Urothelium cell line (cell line): ENCODE measurements around the gene SERINC3.

Experiments used
- DNase-seq: peaks from one replicate; pipeline ENCODE4 v3.0.0; 2011; ENCODE audit warnings: low spot score, mixed read lengths
- FAIRE-seq: peaks from 2 replicates; lab custom pipeline; 2011; peaks lifted over from hg19 to GRCh38; lab: Jason Lieb, UNC

SERINC3 gene

DNA sequence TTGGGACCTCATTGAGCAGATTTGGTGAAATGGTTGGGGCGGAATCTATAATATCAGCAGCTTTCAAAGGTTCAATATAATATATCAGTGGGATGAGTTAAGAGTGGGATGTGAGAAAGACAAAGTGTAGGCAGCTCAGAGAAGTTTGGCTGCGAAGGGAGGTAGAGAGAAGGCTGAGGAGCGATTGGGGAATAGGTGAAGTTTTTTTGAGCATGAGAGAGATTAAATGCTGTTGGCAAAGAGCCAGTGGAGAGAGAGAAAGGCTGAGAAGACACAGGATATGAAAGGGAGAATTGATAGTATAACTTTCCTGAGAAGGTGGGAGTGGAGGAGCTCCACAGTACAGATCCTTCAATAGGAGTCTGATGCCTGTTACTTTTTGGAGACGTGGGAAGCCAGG, 12.1 kb upstream of the SERINC3 start:
- FAIRE-seq: no peak
- no peak for DNase-seq

DNA sequence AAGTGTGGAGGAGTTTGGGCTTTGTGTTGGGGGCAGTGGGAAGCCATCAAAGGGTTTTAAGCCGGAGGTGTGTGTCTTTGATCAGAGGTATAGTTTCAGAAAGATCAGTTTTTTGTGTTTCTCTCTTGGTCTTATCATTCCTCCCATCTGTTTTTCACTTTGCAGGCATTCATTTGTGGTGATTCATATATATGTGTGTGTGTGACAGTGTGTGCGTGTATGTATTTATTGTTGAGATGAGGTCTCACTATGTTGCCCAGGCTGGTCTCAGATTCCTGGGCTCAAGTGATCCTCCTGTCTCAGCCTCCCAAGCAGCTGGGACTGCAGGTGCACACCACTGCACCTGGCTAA, 11.1 kb upstream of the SERINC3 start:
- DNase-seq (no peak), FAIRE-seq (no peak)

DNA sequence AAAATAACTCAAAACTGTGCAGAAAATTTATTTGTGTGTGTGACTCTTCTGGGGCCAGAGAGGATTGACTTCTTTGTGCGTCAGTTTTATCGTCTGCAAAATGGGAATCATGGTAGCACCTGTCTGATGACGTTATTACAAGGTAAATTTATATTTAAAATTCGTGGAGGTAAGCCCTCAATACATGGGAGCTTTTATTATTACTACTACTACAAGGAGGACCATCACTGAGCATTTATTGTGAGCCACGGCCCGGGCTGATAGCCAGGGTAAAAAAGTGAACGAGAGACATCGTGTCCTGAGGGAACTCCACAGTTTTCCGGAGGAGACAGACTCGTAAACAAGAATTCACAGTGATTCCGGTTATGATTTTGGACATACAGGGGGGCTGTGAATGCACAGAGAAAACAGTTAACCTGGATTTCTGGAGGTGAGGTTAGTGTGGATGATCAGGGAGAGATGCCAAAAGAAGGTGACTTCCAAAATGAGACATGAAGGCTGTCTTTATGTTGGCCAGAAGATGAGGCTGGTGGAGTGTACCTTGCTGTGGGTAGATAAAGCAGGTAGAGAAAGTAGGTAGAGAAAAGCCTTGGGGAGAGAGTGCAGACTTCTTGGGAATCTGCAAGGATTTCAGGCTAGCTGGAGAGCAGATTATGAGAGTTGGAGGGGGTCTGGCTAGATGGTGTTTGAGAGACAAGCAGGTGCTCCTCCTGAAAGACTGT, 10.6 kb upstream of the SERINC3 start:
- DNase-seq (no peak), FAIRE-seq (no peak)

- FAIRE-seq (no peak), DNase-seq (no peak)
Observed at GRCh38 chr20:44528309-44528708, 6.4 kb upstream of the SERINC3 start.

DNA sequence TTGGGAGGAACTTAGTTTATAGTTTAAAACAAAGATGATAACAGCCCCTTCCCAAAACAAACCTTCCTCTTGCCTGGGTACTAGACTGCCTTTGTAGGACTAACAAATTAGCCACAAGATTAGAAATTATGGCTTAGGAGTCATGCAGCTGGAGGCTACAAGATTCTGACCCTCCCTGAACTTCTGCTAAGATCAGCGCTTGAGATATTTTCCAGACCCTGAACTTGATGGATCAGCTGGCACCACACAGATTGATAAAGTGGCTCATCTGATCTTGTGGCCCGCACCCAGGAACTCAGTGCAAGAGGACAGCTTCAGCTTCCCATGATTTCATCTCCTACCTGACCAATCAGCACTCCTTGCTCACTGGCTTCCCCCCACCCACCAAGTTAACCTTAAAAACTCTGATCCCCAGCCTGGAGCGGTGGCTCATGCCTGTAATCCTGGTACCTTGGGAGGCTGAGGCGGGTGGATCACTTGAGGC, 5.9 kb upstream of the SERINC3 start:
- no peak for DNase-seq
- no peak for FAIRE-seq

- no peak for FAIRE-seq
- DNase-seq: peak; percentile 37
Observed at GRCh38 chr20:44526129-44526528, 4.3 kb upstream of the SERINC3 start.

DNA sequence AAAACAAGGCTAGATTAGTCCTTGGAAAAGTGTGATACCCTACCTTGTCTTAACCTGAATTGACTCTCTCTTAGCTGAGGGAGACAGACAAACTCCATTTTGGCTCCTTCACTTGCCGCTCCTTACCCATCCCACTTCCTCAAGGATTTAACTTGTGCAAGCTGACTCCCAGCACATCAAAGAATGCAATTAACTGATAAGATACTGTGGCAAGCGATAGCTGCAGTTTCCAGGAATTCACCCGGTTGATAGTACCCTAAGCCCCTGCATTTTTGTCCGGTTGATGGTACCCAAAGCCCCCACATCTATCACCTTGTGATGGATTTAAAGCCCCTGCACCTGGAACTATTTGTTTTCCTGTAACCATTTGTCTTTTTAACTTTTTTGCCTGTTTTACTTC, 1.9 kb upstream of the SERINC3 start:
- no peak for DNase-seq

DNA sequence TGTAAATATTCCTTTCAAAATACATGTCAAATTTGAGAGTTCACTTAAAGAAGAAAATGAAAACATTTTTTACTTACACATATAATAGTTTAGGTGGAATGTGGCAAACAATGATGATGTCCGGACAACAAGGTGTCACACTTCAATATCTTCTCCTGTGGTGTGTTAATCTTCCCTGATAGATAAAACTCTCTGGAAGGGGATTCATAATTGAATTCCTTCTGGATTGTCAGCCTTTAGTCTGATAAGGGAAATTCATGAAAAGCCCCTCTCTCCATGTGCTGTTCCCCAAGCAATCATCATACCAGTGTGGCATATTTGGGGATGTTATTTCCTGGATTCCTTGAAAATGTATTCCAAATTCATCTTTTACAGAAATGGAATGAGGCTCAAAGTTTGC, 971 bp upstream of the SERINC3 start:
- DNase-seq (no peak), FAIRE-seq (no peak)

More for the DNA sequence above, 1.9 kb upstream of the SERINC3 start:
- FAIRE-seq: no peak

- no peak for FAIRE-seq
- DNase-seq: no peak
Observed at GRCh38 chr20:44520881-44521280, 989 bp downstream of the SERINC3 start.

- FAIRE-seq: no peak
- no peak for DNase-seq
Observed at GRCh38 chr20:44518248-44518647, 3.6 kb downstream of the SERINC3 start.

- FAIRE-seq (no peak), DNase-seq (no peak)
Observed at GRCh38 chr20:44517454-44517853, 4.4 kb downstream of the SERINC3 start.

DNA sequence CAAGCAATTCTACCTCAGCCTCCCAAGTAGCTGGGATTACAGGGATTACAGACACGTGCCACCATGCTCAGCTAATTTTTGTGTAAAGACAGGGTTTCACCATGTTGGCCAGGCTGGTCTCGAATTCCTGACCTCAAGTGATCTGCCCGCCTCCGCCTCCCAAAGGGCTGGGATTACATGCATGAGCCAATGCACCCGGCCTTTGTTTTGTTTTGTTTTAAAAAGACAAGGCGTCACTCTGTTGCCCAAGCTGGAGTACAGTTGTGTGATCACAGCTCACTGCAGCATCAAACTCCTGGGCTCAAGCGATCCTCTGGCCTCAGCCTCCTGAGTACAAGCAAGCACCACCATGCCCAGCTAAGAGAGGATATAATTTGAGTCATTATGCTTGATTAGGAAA, 5.4 kb downstream of the SERINC3 start:
- FAIRE-seq (no peak), DNase-seq (no peak)

DNA sequence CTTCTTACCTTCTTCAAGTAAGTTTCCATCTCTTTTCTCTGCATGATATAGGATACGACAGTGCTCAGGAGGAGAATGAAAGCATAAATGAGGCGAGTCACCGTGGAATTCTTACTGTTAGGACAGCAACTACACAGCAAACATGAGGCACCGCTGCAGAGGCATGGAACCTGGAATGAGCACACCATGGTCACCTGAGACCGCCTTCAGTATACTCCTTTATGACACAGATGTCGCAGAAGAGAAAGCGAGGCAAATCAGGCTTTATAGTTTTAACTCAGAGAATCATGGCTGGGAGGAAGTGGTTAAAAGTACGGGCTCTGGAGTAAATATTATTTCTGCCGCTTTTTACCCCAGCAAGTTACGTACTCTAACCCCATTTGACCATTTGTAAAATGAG, 8.0 kb downstream of the SERINC3 start:
- DNase-seq (no peak), FAIRE-seq (no peak)

- no peak for DNase-seq
- no peak for FAIRE-seq
Observed at GRCh38 chr20:44509762-44510161, 12.1 kb downstream of the SERINC3 start.

DNA sequence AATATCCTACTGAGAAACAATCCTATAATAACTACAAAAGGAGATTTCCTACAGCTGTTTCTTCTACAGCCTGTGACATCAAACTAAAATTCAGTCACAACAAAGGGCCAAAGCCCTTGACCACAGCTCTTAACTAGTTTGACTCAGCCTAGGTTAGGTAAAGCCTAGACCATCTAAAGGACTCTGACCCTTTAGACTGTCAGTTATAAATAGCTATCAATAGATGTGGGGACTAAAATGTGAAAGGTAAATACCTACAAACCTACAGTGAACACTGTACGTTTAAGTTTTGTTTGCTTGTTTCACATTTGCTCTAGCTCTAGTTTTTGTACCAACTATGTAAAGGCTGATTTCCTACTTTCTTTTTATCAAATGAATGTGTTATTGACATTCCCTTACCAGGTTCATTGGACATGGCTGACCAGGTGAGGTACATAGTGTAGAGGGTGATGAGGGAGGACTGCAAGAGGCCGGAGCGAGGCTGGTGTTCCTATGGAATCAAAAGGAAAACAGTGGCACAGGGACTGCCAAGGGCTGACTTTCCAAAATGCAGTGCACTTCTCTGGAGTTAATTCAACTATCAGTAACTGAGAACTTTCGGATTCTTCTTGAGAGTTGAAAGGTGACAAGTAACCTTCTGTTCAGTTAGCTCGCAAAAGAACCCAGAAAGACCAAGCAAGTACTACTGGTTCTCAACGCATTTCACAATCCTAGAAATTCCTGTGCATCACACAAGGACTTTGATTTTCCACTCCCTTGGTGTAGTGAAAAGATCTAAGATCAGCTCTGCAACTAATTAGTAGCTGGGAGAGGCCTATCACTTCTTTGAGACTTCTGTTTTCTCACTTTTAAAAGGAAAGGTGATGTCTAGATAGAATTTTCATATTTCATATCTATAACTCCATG, 17.2 kb downstream of the SERINC3 start:
- no peak for FAIRE-seq

DNA sequence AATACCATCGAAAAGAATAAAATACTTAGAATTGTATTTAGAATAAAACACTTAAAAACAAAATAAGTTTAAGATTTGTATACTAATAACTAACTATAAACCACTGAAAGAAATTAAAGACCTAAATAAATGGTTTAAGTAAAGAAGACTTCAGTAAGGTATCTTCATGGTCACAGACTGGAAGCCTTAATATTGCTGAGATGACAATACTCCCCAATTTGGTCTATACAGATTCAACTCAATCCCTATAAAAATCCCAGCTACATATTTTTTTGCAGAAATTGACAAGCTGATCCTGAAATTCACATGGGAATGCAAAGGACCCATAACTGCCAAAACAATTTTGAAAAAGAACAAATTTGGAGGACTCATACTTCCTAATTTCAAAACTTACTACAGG, 18.9 kb downstream of the SERINC3 start:
- no peak for DNase-seq
- no peak for FAIRE-seq

More for the DNA sequence above, 17.2 kb downstream of the SERINC3 start:
- no peak for DNase-seq

DNA sequence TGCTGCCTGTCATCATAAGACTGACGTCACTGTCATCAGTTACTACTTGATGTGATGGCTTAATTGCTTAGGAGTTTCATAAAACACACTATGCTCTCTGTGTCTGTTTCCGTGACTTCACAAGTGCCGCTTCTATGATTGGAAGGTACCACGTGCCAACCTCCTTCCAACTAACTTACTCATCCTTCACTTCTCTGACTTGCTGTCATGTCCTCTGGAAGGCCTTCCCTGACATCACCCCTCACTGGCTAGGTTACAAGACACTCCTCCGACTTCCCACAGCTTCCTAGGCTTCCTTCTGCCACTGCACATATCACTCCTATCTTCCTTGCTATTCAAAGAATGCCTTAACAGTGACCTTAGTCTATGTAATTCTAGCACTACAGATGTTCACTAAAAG, 20.4 kb downstream of the SERINC3 start:
- no peak for DNase-seq
- no peak for FAIRE-seq

- FAIRE-seq: no peak
- DNase-seq: no peak
Observed at GRCh38 chr20:44500221-44500620, 21.6 kb downstream of the SERINC3 start.

DNA sequence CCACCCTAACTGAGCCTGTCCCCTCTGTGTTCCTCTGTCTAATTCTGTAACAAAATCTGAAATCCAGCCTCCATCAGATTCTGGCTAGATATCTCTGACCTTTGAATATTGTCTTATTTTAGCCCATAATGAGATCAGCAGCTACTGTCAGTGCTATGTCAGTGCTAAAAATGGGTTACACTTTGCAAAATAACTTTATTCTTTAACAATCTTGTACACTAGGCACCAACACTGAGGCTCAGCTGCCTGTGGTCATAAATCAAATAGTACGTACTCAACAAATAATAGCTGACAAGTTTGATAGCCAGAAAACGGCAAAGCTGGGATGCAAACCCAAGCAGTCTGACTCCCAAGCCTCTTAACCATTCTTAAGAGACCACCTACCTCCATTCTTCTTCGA, 24.1 kb downstream of the SERINC3 start:
- no peak for DNase-seq
- FAIRE-seq: no peak

DNA sequence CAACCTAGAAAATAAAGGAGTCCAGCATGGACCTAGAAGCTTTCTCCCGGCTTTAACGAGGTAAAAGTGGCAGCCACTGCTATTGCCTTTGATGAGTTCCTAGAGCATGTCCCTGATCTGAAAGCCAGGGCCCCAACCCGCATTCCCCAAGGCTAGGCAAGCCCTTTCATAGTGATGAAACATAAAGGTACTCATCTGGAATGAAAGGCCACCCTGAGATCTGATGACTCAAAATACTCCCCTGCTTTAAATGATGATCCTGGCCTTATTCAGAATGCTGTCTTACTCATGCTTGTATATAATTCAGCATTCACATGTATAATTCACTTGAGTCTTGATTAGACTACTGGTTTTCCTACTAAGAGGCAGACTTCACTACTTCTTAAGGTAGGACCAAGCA, 24.9 kb downstream of the SERINC3 start:
- DNase-seq: peak; percentile 27
- no peak for FAIRE-seq

DNA sequence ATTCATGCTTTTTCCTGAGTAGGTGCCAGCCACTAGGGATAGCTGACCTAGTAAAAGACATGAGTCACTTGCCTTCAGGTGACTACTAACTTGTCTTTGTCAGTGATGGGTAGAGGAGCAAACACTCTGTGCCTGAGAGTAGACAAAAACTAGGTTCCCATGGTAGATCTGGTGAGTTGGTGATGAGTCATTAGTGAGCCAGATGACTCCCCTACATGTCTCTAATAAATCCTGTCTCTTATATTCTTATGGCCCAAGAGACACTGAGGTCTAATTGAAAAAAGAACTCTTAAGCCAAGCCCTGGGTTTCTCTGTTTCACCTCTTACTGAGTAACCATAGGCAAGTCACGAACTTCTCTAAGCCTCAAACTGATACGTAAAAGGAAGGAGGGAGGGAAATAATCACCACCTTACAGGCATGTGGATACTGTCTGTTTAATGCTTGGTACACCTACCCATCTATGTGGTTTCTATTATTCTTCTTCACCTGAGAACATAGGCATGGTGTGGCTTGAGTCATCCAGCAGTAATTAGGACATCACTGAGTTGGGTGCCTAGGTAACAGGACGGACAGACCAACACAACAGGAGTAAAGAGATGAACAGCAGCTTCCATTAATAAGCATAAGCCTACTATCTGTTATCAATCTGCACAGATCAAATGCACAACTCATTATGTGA, 25.9 kb downstream of the SERINC3 start:
- FAIRE-seq: peak; percentile 67
- peak; percentile 73 for DNase-seq

DNA sequence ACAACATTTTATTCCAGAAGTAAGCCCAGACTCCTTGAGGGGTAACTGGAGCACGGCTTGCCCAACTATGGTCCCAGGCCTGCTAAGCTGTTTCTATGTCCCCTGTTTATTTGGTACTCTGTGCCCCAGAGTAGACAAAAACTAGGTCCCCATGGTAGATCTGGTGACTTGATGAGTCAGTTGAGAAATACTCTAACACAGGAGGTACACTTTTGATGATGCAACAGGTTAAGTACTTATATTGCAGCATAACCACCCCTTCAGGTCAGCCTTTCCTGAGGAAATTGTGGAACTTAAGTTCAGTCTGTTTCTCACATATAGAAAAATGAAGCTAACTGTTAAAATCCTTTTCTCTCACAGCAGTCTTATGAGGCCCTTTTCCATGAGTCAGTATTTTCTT, 26.6 kb downstream of the SERINC3 start:
- DNase-seq (peak; percentile 26), FAIRE-seq (no peak)
